ENCODE results near the gene CST7. TPM values are rescaled to one million over a fixed set of nuclear protein-coding genes. Genes with fewer than 3 reads are reported as not detected.

The CST7 gene
- total and polyA plus RNA-seq, 2 experiments from 2014 or later: not detected

- TF ChIP-seq STAT1 (IDR thresholded peaks at IDR 0.05; ENCODE audit: unreplicated experiment) (no peak), JUNB (IDR thresholded peaks at IDR 0.05; ENCODE audit: unreplicated experiment) (no peak), REST (IDR thresholded peaks at IDR 0.05; ENCODE audit: unreplicated experiment) (no peak), ZNF331 (CRISPR knock-in tag; IDR thresholded peaks at IDR 0.05; ENCODE audit: low read depth) (no peak), ETS1 (IDR thresholded peaks at IDR 0.05) (no peak)
Observed at GRCh38 chr20:24934101-24934661, 14.9 kb upstream of the CST7 start (continued).

- TF ChIP-seq STAT1 (IDR thresholded peaks at IDR 0.05; ENCODE audit: unreplicated experiment) (no peak), CTCF (conservative IDR thresholded peaks at IDR 0.05; ENCODE audit: low read depth in 2 of 2) (no peak), REST (IDR thresholded peaks at IDR 0.05; ENCODE audit: unreplicated experiment) (no peak), EZH2 (IDR thresholded peaks at IDR 0.05; ENCODE audit: low read depth, unreplicated experiment) (no peak), EZH2phosphoT487 (IDR thresholded peaks at IDR 0.05; ENCODE audit: unreplicated experiment) (no peak), NANOG (IDR thresholded peaks at IDR 0.05; ENCODE audit: borderline replicate concordance) (no peak), ZNF331 (CRISPR knock-in tag; IDR thresholded peaks at IDR 0.05; ENCODE audit: low read depth) (no peak), ETS1 (IDR thresholded peaks at IDR 0.05) (no peak)
- no peak overlapping the region for H3K27ac ChIP-seq (ENCODE audit: low read depth)
- H3K27me3 ChIP-seq (ENCODE audit: insufficient read depth): no peaks in the 10 kb centered on the region
- Mint-ChIP-seq H3K4me3 (no peak overlapping the region), H3K36me3 (ENCODE audit: low read depth) (no peaks in the 10 kb centered on the region), H3K4me1 (peaks cover 11% of the 10 kb centered on the region; the same call in 2 of the 3 replicates), H3K9me3 (peaks cover 22% of the 10 kb centered on the region), H3K27me3 (ENCODE audit: insufficient read depth, low read depth, poor library complexity) (no peaks in the 10 kb centered on the region), H3K27ac (no peak overlapping the region)
- no peak overlapping the region for H2AFZ ChIP-seq
- no peaks in the 10 kb centered on the region for H3K36me3 ChIP-seq (ENCODE audit: insufficient read depth)
- no peaks in the 10 kb centered on the region for H3K4me1 ChIP-seq (ENCODE audit: insufficient read depth)
- no peak overlapping the region for H3K4me2 ChIP-seq
- H3K9me2 ChIP-seq (ENCODE audit: insufficient read depth): 0 out of 2 replicates have a peak, but pooled peaks cover 5% of the 10 kb centered on the region
- ATAC-seq: no peak
- no peaks in the 10 kb centered on the region for H3F3A ChIP-seq (replicated peaks; ENCODE audit: low read depth)
- H3K4me3 ChIP-seq: no peak overlapping the region
- no peaks in the 10 kb centered on the region for H4K20me1 ChIP-seq (replicated peaks; ENCODE audit: insufficient read depth)
- no peaks in the 10 kb centered on the region for H3K79me2 ChIP-seq (replicated peaks; ENCODE audit: insufficient read depth)
- no peak for DNase-seq (ENCODE audit: low spot score)
Observed at GRCh38 chr20:24934716-24935115, 14.4 kb upstream of the CST7 start.
